GM21576 (cell line): ENCODE measurements around the gene OSBPL10.
"Not testable (repeated sequence)": the region's sequence is repeated elsewhere in the genome, so short reads cannot be mapped to it uniquely, and the experiment has no call there.

ENCODE experiments used
- ATAC-seq: cut with Tn5 transposase; IDR thresholded peaks from one replicate; pipeline ENCODE4 v1.9.1; 2021; ENCODE audit warnings: mild to moderate bottlenecking, moderate library complexity; ENCODE audit not compliant: unreplicated experiment

The OSBPL10 gene

DNA sequence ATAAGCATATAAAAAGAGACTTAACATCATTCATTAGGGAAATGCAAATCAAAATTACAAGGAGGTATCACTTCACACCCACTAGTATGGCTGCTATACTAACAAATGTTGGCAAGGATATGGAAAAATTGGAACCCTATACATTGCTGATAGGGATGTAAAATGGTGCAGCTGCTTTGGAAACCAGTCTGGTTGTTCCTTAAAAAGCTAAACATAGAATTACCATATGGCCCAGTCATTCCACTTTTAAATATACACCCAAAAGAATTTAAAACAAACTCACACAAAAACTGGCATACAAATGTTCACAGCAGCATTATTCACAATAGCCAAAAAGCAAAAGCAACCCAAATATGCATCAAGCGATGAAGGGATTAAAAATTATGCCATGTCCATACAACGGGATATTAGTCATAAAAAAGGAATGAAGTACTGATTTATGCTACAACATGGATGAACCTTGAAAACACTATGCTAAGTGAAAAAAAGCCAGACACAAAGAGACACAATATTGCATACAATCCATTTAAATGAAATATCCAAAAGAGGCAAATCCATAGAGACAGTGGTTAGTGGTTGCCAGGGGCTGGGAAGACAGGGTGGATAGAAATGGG, 118.3 kb downstream of the OSBPL10 start:
- no peak for ATAC-seq

DNA sequence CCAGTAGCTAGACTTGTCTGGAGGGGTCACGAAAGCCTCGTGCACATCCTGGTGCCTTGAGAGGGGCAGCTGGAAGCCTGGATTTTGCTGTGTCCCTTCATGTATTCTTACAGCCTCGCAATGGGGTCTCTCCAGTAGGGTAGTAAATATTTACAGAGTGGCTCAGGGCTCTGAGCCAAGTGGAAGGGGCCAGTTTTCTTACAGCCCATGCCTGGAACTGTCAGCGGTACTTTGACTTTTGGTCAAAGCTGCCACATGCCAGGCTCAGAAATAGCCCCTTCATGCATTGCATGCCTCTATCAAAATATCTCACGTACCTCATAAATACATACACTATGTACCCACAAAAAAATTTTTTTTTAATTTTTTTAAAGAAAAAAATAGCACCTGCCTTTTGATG, 119.2 kb downstream of the OSBPL10 start:
- no peak for ATAC-seq

DNA sequence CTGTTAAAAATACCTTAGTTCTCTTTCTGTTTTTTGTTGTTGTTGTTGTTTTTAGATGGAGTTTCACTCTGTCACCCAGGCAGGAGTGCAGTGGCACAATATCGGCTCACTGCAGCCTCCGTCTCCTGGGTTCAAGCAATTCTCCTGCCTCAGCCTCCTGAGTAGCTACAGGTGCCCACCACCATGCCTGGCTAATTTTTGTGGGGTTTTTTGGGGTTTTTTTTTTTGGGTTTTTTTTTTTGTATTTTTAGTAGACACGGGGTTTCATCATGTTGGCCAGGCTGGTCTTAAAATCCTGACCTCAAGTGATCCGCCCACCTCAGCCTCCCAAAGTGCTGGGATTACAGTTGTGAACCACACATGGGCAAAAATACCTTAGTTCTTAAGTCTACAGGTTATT, 120.4 kb downstream of the OSBPL10 start:
- ATAC-seq: not testable (repeated sequence)

DNA sequence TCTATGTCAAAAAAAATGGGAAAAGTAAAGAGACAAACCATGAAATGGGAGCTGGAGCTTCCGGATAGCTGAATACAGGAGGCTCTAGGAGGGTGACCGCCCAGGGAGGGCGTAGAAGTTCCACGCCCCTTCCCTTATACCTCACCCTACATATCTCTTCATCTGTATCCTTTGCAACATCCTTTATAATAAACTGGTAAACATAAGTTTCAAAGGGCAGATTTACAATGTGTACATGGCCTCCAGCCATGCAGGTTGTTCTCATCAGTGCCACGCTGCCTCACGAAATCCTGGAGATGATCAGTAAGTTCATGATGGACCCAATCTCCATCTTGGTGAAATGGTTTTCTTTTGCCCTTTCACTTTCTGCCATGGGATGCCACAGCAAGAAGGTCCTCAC, 121.8 kb downstream of the OSBPL10 start:
- no peak for ATAC-seq

DNA sequence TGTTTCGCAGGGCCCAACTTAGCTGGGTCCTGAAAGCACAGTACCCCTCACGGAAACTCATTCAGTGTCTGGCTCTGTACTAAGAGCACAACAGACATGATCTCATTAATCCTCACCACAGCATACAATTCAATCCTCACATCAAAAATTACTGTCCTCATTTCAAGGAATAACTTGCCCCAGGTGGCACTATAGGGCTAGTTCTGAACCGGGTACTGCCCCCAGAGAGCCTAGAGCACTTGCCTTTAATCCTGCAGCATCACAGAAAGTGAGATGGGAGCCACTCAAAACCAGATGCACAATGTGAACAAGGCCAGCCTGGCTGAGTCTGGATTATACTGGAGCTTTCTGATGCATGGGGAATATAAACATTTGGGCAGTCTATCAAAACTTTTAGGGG, 122.6 kb downstream of the OSBPL10 start:
- ATAC-seq: no peak

DNA sequence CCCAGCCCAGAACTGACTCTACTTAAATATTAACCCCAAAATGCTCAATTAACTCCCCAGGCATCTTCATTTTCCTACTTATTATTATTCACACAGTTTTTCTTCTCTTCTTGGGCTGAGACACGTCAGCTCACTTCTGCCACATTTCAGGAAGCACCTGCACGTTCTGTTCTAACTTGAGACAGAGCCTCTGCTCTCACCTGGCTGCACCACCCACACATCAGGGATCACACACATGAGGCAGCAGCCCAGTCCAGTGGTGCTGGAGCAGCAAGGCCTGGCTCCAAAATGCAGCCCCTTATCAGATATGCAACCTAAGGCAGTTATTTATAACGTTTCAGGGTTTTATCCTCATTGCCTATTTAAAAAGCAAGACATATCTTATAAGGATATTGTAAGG, 127.5 kb downstream of the OSBPL10 start:
- no peak for ATAC-seq

DNA sequence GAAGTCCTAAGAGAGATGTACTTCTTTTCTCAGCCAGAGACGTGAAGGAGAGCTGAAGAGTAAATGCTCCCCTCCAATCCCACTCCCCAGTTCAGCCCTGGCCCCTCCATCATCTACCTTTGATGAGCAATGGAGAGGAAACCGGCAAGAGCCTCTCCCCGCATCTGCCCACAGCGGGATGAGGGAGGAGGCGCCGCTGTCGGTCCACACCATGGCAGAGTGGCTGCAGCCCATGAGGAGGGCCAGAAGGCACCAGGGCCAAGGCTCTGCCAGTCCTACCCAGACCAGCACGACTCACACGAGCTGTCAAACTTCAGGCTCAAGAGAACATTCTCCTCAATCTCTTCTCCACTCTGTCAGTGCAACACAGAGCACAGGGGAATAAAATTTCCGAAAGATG, 129.8 kb downstream of the OSBPL10 start:
- no peak for ATAC-seq

DNA sequence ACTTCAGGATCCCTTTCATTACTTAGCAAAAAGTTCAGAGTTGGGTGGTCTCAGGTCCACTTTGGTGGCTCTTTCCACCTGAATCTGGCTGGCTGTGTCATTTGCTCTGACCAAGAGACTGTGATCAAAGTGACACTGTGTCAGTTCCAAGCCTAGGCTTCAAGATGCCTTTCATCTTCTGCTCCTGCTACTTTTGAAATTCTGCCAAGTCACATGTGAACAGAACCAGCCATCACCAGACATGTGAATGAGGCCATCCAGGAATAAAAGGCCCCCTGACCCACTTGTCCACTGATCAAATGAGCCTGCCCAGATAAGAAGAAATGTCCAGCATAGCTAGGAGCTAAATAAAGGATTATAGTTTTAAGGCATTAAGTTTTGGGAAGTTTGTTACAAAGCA, 132.2 kb downstream of the OSBPL10 start:
- ATAC-seq: no peak

DNA sequence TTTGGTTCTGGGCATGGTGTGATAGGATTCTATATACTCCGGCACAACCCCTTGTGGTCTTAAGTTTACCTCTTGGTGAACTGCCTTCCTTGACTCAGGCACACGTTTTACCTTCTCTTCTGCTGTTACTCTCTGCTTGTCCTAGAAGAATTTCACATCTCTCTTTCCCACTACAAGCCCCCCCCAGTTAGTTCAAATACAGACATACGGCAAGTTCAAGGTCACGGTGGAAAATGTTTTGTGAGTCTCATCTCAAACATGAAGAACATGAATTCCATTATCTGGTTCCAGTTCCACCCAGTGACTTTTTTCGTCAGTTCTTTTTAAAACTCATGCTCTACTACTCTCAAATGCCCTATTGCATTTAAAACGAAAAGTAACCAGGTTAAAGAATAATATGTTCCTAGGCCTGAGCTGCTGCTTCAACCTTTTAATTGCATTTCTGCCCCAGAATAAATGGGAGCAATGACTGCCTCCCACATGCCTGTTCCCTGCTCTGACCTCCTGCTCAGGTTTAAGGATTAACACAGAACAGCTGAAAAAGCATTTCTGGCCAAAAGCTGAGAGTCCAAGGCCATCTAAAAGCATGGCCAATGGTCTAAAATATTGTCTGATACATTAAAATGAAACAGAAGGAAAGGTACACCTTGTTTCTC, 132.8 kb downstream of the OSBPL10 start:
- no peak for ATAC-seq

DNA sequence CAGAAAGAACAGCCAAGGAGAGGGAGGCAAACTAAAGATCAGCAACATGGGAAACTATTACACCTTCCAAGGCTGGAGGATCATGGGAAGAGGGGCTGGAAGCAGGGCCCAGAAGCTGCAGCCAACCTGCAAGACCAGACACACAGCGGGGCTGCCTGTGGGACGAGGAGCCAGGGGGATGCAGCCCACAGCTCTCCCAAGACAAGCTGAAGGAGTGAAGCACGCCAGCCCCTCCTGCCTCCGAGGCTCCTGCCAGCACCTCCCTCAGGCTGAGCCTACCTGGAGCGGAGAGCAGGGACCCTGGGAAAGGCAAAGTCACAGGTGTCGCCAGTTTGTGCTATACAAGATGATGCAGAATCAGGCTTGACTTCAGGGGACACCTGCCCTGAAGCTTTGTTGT, 133.3 kb downstream of the OSBPL10 start:
- no peak for ATAC-seq

DNA sequence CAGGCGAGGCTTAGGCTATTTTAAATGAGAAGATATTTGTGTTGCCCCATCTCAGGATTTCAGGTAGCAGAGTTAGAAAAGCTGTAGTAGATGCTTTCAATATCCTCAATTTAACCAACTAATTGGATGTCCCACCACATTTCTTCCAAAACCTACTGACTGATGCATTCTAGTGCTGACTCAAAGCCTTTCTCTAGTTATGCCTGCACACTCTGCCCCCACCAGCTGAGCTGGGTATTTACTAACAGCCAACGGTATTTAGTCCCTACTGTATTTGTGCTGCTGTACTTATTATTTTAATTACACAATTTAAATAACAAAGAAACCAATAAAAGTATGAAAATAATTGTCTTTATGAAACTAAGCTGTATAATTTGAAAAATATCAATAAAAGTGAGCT, 139.5 kb downstream of the OSBPL10 start:
- ATAC-seq: no peak

DNA sequence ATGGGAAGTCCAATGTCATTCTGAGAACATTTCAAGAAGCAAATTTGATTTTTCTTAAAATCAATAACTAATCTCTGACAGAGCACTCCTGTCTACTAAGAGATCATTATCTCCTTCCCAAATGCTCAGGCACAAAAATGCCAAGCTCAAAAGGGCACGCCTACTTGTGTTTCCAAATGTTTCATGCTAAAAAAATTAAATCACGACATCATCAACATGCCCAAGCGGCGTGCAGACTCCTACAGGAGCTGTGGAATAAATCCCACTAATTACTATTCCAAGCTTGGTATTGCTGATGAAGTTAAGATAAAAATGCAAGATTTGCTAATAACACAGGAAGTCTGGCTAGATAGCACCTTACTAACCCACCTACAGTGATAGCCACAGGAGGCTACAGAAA, 140.8 kb downstream of the OSBPL10 start:
- ATAC-seq: no peak

DNA sequence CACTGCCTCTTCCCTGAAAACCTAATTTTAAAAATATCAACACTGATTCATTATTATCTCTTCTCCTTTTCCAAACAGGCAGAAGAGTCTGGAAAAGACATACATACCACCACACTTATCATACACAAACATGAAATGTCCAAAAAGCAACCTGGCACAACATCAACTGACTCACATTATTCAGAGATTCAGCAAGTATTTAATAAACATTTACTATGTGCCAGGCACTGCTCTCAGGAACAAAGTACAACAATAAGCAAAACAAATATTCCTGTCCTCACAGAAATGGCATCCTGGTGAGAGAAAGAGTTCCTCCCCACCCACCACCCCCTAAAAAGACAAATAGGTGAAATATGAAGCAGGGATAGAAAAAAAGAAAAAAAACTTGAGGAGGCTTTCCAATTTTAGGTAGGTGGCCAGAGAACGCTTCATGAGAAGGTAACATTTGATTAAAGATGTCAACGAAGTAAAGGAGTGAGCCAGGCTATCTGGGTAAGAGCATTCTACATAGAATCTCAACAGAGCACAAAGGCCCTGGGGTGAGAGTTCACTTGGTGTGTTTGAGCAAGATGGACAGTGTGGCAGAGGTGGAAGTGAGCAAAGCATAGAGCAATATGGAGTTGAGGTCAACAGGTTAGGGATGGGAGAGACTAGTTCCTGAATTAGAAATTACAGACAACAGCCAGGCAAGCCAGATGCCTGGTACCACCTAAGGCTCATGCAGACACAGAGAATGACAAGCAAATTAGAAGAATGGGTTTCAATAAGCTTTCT, 141.7 kb downstream of the OSBPL10 start:
- ATAC-seq: no peak

DNA sequence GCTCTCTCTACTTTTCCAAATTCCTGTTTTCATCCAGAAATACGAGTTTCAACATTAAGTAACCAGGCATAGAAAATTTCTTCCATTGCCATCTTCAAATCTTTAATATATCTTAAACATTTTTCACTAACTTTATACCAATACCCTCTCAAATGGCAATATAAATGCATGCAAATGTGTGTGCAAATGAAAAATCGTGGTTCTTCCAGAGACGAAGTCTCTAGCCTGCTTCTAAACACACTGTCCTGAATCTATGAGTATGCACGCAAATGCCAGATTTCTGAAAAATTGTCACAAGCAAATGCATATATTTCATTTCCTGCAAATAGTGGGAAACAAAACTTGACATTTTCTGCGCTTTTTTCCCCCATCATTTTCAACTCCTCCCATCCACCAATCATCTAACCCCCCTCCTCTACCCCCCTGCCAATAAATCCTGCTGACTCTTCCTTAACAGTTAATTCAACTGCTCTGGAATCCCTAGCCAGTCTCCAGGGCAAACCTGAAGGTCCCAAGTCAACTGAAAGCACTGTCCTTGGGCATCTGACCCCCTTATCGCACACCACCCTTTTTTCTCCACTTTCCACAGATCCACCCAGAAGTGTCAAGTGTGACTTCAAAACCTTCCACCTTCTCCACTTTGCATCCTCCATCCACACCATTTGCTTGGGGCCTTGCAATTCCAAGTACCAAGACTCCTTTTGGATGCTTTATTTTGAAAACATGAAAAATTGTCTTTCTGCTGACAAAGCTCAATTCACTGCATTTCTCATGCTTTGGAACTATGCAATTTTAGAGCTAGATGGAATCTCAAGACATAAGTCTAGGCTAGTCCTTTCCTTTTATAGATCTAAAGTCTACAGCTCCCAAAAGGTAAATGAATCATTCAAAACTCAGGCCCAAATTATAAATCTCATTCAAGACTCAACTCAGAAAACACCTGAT, 144.7 kb downstream of the OSBPL10 start:
- ATAC-seq: no peak

DNA sequence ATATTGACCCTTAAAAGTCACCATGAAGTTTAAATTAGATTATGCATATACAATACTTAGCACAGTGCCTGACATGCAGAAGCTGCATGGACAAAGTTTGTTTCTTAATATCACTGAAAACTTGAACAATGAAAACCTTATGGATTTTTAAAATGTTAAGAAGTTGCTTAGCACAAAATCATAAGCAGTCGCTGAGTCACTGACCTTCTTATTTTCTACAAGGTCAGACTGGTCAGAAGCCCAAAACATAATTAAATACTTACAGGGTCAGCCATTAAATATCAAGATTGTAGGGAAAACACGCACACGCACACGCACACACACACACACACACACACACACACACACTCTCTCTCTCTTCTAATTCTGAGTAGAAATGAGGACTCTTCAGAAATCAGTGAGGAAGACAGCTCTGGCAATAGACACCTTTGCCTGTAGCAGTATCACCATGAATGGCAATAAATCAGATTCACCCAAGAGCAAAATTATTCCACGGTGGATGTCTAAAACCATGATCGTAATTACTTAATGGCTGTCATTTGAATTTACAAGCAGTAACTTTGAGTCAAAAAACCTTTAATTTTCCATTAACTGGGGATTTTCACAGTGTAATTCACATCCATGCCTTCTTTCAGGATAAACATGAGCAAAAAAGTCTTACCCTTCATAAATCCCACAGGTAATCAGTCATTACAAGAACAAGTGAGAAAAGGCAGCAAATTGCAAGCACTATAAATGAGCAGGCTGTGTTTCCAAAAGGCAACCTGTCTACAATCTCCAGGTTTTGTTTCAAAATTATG, 147.5 kb downstream of the OSBPL10 start:
- ATAC-seq: no peak

DNA sequence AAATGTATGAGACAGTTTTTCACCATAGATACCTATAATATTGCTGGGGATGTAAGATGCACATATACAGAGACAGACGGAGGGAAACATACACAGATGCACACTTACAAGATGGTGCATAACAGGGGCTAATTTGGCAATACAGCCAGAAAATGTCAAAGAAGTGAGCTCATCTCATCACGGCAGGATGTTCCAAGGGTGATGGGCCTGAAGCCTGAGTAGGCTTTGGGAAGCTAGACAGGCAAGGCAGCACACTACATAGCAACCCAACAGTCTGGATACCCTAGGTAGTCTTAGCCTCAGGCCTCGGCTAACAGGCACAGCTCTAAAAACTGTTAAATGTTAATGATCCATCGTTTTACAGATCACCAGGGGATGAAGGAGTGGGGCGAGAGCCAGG, 148.5 kb downstream of the OSBPL10 start:
- ATAC-seq: no peak

DNA sequence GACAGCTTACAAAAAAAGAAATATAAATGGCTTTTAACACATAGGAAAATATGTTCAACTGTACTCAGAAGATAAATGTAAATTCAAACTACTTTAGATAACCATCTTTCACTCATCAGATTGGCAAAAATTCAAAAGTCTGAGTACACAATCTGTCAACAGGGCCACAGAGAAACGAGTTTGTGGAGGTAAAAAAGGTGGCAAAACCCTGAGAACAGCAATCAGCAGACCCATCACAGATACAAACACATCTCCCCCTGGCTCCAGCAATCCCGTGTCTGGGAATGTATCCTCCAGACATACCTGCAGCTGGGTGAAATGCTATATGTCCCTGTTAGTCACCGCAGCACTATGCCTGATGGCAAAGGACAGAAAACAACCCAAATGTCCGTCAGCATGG, 149.5 kb downstream of the OSBPL10 start:
- no peak for ATAC-seq

DNA sequence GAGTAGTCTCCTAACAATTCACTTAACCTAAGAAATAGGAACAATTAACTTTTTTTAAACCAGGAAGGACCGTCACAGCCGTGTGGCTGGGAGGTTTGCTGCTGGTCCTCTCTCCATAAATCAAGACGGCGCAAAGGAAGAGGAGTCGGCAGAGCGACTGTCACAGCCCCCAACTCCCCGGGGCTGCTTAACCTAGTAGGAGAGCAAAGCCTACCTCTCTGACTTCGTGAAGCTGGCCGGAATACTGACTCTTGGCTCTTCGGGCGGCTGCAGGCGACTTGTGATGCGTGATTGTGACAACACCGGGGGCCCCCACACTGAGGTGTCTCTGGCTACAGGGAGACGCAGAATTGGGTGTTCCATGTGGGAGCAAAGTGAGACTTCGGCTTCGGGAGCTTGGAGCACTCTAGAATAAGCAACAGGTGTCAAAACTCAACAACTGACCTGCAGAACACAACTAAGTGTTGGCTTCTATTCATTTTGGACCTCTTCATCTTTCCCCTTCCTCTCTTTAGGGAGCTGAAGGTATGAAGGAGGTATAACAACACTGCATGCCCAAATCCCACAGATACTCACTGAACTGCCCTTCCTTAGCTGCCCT, 151.1 kb downstream of the OSBPL10 start:
- no peak for ATAC-seq

DNA sequence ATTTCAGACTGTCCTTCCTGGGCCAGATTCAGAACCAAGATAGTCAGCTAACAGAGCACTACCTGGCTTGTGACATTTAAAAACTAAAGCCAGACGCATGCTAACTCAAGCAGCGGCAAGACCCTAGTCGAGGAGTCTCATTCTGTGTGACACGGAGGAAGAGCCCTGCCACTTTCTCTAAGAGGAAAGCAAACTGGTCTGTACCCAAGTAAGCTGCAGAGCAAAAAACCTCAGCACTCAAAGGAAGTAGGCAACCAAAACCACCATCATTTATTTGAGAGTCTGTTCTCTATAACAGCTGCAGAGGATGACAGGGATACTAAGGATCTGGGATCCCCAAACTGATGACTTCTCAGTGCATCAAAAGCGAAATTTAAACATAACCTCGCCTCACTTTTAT, 152.1 kb downstream of the OSBPL10 start:
- ATAC-seq: no peak

DNA sequence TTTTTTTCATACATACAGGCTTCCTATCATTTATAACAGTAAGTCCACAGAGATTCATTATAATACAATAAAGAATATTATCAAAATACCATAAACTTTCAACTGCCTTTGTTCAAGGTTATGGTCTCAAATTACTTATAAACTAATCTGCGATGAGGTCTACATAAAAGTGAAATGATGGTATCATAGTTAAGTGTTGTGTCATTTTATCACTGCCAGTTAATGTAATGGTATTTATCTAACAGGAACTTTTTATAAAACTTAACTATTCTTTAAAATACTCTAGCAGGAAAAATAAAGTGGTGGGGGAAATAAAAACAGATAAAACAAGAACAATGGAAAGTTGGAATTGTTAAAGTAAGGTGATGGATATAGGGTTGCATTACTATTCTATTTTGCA, 153.1 kb downstream of the OSBPL10 start:
- no peak for ATAC-seq
